Measurements from ENCODE around the gene ZCCHC7.
A peak's percentile ranks its signal among the peaks of the same experiment; 100 is the strongest.
"Not testable (repeated sequence)": the region's sequence is repeated elsewhere in the genome, so short reads cannot be mapped to it uniquely, and the experiment has no call there.

ZCCHC7 gene

DNA sequence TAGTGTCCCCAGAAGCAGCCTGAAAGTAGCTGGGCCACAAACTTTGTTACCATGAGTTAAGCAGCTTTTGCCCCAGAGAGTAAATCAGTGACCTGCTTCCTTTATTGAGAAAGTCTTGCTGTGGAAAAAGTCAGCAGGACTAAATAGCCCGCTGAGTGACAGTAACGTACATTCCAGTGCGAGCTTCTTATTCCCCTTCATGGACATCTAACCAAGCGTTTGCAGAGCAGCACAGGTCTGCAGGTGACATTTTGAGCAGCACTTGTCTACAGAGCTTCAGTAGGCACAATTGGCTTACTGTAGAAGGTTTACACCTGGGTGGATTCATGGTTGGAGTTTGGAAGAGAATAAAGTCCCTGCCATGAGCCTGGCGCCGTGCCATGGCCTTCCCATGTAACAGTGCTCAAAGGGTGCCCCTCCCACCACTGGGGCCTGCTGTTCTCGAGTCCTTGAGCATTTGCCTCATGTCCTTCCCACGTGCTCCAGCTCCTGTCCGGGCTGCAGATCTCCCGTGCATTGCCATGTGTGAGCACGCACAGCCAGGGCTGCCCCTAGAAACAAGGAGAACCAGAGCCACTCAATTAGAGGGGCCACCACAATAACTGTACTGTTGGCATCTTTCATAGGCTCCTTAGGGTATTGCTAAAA, 260.8 kb downstream of the ZCCHC7 start:
- no peak for DNase-seq

DNA sequence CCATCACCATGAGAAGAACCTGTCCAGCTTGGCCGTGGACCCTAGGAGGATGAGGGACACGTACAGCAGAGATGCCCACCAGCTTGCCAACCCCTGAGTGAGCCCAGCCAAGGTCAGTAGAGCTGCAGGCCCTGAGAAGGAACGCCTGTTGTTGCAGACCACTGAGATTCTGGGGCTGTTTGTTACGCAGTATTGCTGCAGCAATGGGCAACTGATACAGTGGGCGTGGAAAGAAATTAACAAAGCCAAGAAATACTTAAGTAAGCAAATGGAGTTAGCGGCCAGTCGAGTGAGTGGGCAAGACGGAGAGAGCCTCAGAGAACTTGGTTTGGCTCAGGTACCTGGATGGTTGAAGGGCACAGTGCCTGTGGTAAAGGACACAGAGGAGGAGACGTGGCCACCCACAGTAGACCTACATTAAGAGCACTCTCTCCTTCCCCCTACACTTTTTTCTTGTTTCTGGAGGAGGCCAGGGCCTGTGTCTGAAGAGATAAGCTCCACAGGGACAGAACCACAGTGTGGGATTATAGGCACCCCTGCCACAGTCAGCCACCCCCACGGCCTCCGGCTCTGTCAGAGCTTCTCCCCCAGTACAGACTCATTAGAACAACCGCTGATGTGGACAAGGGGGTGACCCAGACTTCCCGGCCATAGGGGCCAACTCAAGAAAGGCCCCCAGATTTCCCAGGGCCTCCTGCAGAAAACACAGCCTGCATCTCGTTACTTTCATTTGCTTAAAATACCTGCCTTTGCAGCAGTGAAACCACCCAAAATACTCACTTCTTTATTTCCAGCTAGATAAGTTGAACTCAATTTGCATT, 262.0 kb downstream of the ZCCHC7 start:
- no peak for DNase-seq

DNA sequence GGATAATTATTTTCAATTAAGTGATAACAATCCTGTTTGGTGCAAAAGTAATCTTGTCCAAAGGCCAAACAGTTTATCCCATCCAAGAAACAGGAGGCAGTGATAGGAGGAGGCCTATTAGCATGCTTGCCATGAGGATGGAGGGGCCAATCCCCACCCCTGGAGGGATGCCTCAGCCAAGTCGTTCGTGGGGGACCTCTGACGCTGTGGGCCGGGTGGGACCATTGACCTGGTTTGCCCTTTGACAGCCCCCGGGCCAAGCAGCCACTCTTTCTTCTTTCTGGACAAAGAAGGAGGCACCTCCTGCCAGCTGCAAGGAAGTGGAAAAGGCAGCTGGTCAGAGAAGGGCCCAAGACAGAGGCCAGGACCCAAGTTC, 262.6 kb downstream of the ZCCHC7 start:
- DNase-seq = no peak

DNA sequence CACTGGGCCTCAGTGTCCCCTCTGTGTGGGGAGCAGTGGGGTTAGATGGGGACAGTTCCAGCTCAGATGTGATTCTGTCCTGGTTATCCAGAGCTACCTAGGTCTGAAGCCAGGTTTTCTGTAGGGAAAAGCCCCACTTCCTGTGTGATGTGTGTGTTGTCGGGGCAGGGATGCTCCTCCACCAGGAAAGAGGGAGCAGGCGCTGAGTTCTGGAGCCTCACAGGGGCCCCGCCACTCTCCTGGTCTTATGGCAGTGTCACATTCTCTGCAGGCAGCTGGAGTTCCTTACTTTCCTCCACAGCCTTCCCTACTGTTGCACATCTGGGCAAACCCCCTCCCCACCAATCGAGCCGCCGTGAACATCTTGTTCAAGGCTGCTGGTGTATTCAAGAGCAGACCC, 263.0 kb downstream of the ZCCHC7 start:
- DNase-seq = no peak

DNA sequence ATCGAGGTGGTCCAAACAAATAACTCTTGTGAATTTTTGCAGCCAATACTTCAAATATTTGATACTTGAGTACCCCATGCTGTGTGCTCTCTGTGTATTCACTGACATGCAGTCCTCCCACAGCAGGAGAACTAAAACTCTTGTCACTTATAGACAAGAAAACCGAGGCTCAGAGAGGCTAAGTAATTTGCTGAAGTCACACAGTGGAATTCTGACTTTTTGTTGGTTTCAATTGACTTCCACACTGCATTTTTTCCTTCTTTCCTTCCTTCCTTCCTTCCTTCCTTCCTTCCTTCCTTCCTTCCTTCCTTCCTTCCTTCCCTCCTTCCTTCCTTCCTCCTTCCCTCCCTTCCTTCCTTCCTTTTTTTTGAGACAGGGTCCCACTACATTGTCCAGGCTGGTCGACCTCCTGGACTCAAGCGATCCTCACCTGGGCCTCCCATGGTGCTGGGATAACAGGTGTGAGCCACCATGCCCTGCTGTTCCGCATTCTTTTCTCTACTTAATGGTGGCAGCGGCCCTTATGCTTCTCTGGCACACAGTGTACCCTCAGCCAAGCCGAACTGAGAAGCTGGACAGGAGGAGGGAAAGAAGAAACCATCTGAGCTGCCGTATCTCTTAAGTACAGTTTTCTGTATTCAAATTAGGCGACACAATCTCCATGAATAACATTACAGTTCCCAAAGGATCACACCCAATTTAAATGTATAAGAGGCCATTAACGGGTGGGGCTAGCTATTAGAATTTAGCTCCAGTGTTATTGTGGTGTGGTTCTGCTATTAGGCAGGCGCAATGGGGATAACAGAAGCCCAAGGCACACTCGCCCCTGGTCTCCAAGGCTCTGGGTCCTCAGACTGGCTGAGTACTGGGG, 263.7 kb downstream of the ZCCHC7 start:
- no peak for DNase-seq

DNA sequence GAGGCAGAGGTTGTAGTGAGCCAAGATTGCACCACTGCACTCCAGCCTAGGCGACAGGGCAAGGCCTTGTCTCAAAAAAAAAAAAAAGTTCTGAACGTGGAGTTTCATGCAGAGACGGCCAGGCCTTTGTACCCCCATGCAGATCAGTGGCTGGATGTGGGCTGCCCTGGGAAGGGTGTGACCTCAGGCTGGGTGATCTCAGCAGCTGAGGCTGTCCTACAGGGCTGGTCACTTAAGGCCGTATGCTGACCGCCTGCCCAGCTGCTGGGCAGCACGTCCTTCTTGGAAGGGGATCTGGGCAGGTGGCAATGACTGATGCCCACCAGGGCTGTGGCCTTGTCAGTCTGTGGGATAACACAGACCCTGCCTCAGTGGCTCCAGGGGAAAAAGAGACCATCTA, 264.9 kb downstream of the ZCCHC7 start:
- DNase-seq = no peak

DNA sequence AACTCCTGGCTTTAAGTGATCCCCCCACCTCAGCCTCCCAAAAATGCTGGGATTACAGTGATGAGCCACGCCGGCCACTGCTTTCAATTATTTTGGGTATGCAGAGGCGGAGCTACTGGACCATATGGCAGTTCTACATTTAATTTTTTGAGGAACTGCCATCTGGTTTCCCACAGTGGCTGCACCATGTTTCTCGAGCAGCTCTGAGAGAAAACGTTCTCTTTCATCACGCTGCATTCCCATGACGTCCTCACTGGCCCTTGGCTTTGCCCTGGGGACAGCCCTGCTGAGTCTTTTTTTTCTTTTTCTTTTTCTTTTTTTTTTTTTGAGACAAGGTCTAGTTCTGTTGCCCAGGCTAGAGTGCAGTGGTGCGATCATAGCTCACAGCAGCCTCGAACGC, 266.6 kb downstream of the ZCCHC7 start:
- no peak for DNase-seq

DNA sequence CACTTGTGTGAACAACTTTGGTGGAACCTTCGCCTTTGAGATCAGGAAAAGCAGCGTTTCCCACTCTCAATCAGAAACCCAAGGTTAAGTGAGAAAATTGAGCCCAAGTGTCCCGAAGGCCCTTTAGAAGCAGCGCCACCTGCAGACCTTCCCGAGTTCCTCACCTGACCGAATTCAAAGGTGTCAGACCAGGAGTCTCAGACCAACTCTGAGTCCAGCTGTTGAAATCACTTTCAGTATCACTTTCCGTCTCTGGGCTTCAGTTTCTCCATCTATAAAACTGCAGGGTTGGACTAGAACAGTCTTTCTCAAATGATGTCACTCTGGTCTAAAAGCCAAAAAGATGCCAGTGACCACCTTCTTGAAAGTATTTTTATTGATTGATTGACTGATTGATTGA, 270.4 kb downstream of the ZCCHC7 start:
- DNase-seq = peak; percentile 32

DNA sequence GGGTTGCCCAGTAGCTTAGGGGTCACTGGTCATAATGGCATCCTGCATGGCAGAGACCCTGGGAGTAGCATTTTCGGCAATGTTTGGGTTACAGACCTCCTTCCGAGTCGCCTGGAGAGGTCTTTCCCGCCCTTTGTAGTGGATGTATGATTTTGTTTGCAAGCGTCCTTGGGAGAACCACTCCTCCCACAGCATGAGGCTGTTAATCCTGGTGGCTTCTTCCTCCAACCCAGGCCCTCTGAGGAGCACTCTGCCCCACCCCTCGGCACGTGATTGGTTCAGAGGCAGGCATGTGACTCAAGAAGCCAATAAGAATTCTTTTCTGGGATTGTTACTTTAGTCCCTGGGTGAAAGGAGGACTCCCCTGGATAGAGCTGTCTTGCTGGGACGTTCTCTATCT, 271.9 kb downstream of the ZCCHC7 start:
- no peak for DNase-seq

DNA sequence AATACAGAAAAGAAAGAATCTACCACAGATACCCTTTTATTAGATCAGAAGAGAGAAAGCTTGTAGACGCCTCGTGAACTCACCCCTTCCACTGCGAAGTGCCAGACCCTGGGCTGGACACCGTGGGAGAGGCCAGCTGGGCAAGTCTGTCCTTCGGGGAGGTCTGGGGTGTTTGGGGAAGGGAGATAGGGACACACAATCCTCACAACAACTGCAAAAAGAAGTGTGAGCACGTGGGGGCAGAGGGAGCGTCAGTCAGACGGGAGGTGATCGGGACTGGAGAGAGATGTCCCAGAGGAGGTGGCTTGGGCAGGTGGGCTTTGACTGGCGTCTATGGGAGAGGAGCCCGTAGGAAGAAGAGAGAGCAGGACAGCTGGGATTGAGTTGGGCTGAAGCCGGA, 274.9 kb downstream of the ZCCHC7 start:
- DNase-seq = no peak

DNA sequence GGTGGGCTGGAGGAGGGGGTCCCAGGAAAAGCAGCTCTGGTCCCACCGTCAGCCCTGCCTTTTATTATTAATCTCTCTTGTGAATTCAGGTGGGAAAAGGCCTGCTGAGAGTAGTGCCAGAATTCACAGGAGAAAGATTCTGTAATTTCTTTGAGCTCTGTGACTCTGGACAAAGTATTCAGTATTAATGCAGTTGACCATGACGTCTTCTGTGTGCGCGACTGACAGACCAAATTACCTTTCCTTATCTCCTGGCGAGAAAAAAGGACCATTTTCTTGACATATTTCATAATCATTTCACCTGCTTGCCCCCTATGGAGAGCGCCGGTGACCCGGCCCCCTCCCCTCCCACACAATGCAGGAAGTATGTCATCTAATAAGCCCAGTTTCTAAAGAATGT, 275.3 kb downstream of the ZCCHC7 start:
- DNase-seq = no peak

DNA sequence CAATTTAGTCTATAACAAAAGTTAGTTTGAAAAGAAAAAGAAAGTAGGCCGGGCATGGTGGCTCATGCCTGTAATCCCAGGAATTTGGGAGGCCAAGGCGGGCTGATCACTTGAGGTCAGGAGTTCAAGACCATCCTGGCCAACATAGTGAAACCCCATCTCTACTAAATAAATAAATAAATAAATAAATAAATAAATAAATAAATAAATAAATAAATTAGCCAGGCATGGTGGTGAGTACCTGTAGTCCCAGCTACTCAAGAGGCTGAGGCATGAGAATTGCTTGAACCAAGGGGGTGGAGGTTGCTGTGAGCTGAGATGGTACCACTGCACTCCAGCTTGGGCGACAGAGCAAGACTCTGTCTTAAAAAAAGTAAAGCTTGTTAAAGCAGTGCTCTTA, 277.6 kb downstream of the ZCCHC7 start:
- DNase-seq = not testable (repeated sequence)

DNA sequence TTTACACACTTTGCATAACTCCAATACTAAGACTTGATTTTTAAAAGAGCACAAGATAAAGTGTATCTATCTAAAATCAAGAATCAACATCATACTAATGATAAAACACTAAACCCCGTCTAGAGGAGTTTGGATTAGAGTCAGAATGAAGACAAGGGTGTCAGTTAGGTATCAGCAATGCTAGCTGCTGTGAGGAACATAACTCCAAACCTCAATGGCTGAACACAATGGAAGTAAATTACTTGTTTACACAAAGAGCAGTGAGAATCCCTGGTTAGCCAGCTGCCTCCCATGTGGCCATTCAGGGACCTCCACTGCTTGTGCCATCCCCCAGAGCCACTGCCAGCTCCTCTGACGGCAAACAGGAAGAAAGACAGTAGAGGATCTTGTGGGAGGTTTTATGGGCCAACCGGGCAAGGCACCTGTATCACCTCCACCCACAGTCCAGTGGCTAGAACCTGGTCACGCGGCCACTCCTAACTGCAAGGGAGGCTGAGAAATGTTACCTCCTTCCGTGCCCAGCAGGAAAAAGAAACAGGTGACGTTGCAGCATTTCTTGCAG, 278.2 kb downstream of the ZCCHC7 start:
- DNase-seq = no peak

DNA sequence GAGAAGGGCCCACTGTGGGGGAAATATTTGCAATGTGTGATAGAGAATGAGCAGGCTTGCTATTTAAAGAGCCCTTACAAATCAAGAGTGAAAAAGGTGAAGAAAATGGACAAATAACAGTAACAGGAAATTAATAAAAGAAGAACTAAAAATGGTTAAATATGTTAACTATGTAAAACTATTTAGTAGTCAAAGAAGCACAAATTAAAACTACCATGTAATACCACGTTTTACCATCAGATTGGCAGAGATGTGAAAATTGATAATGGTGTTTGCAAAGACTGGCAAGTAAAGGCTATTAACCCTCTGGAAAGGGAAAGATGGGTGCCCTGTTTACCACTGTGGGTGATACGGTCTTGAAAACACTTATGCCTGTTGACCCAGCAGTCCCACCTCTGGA, 279.0 kb downstream of the ZCCHC7 start:
- no peak for DNase-seq

DNA sequence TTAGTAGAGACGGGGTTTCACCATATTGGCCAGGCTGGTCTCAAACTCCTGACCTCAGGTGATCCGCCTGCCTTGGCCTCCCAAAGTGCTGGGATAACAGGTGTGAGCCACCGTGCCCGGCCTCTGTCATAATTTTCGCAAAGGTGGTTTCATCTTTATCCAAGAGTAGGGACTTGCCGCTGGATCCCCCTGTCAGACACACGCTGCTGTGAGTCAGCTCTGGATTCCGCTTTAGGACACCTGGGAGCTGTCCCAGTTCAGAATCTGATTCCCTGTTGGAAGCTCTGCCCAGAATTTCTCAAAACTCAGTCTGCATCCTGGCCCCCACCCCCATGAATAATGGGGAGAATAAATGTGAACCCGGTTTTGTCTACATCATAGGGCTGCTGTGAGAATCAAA, 284.2 kb downstream of the ZCCHC7 start:
- DNase-seq = no peak

DNA sequence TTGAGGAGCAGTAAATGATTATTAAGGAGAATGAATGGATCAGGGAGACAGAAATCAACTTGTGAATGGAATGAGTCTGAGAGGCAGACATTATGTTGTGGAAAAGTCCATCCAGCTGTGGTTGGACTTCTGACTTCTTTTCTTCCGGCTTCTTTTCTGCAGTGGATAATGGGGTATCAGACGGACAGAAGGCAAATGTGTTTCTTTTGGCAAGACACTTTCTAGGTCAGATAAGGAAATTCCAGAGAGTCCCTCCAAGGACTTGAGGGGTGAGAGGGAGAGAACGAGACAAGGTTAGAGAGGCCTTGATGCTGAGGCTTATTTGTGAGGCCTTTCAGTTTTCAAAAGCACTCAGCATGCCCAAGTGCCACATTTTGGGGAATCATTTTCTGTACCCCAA, 285.0 kb downstream of the ZCCHC7 start:
- DNase-seq = no peak

DNA sequence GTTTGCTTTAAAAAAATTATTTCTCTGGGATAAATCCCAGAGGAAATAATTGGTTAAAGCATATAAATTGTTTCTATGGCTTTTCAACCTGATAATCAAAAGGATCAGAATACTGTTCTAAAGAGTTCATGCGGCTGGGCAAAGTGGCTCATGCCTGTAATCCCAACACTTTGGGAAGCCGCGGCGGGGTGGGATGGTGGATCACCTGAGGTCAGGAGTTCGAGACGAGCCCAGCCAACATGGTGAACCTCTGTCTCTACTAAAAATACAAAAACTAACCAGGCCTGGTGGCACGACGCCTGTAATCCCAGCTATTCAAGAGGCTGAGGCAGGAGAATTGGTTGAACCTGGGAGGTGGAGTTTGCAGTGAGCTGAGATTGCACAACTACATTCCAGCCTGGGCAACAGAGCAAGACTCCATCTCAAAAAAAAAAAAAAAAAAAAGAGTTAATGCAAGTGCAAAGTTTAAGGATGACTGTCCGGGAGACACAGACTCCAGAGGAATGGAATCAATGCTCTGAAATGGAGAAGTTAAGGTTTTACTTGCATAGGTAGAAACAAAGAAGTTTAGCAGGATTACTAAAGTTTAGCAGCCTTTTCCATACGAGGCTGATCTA, 285.5 kb downstream of the ZCCHC7 start:
- no peak for DNase-seq

DNA sequence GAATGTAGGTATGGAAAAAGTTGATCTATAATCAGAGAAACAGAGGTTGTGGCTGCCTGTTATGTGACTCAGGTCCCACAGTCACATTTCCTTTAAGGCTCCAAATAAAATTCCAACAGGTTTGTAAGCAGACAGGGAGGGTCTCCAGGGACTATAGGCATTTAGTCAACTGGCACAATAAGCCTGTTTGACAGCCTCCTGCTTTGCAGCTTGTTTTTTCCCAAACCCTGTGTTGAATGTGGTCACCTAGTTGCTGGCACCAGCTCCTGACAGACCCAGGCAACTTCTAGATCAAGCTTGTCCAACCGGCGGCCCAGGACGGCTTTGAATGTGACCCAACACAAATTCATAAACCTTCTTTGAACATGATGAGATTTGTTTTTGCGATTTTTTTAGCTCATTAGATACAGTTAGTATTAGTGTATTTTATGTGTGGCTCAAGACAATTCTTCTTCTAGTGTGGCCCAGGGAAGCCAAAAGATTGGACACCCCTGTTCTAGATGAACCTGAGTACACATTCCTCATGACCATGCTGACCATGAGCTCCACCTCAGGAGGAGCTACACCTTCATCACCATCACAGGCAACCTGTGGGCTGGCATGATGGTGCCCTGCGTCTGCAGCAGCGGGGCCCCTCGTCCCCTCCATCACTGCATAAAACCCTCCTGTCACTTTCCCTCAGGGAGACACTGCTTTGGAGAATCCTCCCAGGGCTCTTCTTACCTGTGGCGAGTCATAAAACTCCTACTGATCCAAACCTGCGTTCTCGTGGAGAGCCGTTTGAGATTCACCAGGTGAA, 286.4 kb downstream of the ZCCHC7 start:
- no peak for DNase-seq

DNA sequence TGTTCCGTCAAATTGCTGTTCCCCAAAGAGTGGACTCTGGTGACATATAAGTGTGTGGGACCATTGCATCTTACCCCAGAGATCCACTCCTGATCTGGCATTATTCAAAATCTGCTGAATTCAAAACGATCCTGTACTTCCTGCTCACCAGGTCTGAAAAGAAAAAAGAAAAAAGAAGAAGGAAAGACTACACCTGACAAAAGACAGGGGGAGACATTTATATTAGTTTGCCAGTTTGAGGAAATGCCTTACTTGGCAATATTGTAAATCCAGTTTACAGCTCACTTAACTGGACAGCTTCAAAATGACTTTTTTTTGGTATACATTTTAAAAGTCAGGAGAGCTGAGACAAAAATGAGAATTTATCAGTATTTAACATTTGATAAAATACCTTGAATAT, 287.1 kb downstream of the ZCCHC7 start:
- DNase-seq = no peak

Measured in CD4-positive, alpha-beta T cell treated with Interleukin-10 for 1 hour (primary cell).